Stomach (tissue), 4 donors: ENCODE data around the gene CDSN.
"Not testable (repeated sequence)": the region's sequence is repeated elsewhere in the genome, so short reads cannot be mapped to it uniquely, and the experiment has no call there.

Experiments
- POLR2A ChIP-seq, 4 donors: fragments of 450-650 bp; IDR thresholded peaks; one replicate each; pipeline ENCODE4 v1.6.1; 2016; ENCODE audit warnings: antibody characterized with exemption in 4 of 4, control low read depth in 2 of 4, mild to moderate bottlenecking in 1 of 4, moderate library complexity in 1 of 4
- TF ChIP-seq, protein P1 (sequence below), 7 experiments: fragments of 450-650 bp in 4 of 7; fragments of 200-600 bp in 3 of 7; sonication (generic) in 3 of 7; IDR thresholded peaks; one replicate each; pipeline ENCODE4 v1.5.1; 2016 to 2019; ENCODE audit warnings: antibody characterized with exemption in 7 of 7, control low read depth in 2 of 7, mild to moderate bottlenecking in 1 of 7

- TF ChIP-seq, protein P1, sequence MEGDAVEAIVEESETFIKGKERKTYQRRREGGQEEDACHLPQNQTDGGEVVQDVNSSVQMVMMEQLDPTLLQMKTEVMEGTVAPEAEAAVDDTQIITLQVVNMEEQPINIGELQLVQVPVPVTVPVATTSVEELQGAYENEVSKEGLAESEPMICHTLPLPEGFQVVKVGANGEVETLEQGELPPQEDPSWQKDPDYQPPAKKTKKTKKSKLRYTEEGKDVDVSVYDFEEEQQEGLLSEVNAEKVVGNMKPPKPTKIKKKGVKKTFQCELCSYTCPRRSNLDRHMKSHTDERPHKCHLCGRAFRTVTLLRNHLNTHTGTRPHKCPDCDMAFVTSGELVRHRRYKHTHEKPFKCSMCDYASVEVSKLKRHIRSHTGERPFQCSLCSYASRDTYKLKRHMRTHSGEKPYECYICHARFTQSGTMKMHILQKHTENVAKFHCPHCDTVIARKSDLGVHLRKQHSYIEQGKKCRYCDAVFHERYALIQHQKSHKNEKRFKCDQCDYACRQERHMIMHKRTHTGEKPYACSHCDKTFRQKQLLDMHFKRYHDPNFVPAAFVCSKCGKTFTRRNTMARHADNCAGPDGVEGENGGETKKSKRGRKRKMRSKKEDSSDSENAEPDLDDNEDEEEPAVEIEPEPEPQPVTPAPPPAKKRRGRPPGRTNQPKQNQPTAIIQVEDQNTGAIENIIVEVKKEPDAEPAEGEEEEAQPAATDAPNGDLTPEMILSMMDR (IDR thresholded peaks at IDR 0.05), result not testable (repeated sequence)
- TF ChIP-seq POLR2A (IDR thresholded peaks at IDR 0.05), result not testable (repeated sequence)
Measured at GRCh38 chr6:31067891-31068668, 52.2 kb downstream of the CDSN start.
